DND-41 (cell line): Measurements from ENCODE around the gene PURB.

Source experiments
- EZH2 ChIP-seq: IDR thresholded peaks from 3 replicates; pipeline ENCODE4 v1.6.1; 2012; ENCODE audit warnings: borderline replicate concordance, low read depth, mild to moderate bottlenecking, moderate library complexity, low read length, inconsistent platforms; ENCODE audit not compliant: severe bottlenecking
- TF ChIP-seq, protein P1 (sequence below): IDR thresholded peaks from 2 replicates; pipeline ENCODE4 v1.5.1; 2012; ENCODE audit warnings: borderline replicate concordance, low read length, moderate library complexity, mild to moderate bottlenecking; ENCODE audit not compliant: poor library complexity, severe bottlenecking; ENCODE audit errors: extremely low read depth

DNA sequence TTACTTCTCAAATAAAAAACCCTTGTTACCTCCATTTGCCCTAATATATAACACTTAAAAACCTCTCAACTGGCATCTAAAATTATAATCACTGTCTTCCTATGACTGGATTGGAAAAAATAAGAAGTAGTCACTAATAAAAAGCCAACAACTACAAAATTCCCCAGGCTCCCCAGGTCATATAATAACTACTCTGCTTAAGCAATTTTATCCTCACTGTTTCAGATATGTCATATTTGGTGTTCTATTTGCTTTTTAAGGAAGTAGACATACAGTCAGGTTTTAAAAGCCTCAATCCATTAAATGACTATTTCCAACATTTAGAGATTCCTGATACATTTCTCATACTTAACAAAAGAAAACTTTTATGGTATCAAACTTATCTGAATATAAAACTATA lies 39.9 kb downstream of the PURB start:
- TF ChIP-seq, protein P1, sequence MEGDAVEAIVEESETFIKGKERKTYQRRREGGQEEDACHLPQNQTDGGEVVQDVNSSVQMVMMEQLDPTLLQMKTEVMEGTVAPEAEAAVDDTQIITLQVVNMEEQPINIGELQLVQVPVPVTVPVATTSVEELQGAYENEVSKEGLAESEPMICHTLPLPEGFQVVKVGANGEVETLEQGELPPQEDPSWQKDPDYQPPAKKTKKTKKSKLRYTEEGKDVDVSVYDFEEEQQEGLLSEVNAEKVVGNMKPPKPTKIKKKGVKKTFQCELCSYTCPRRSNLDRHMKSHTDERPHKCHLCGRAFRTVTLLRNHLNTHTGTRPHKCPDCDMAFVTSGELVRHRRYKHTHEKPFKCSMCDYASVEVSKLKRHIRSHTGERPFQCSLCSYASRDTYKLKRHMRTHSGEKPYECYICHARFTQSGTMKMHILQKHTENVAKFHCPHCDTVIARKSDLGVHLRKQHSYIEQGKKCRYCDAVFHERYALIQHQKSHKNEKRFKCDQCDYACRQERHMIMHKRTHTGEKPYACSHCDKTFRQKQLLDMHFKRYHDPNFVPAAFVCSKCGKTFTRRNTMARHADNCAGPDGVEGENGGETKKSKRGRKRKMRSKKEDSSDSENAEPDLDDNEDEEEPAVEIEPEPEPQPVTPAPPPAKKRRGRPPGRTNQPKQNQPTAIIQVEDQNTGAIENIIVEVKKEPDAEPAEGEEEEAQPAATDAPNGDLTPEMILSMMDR: no peak
- TF ChIP-seq EZH2: no peak
